Measurements from ENCODE around the gene LSS. TPM values are rescaled to one million over a fixed set of nuclear protein-coding genes. Genes with fewer than 3 reads are reported as not detected.

Gene LSS
- polyA plus RNA-seq, 3 donors, result 16.9 to 60.7 (median 38.4) TPM

DNA sequence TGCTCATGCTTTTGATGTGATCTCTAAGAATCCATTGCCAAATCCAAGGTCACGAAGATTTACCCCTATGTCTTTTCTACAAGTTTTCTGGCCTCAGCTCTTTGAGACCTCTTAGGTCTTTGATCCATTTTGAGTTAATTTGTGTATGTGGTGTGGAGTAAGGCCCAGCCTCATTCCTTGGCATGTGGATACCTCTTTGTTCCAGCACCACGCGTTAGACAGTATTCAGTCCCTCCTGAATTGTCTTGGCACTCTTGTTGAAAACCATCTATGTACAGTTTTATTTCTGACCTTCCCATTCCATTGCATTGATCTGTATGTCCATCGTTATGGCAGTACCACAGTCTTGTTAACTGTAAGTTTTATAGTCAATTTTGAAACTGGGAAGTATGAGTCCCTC, 65.2 kb downstream of the LSS start:
- WGBS, 3 donors, result 71 to 75% (median 73%) methylated on average over 4 of the region's 4 CpGs
- H3K27ac ChIP-seq (ENCODE audit: low read depth, low read length), result no peak overlapping the region

DNA sequence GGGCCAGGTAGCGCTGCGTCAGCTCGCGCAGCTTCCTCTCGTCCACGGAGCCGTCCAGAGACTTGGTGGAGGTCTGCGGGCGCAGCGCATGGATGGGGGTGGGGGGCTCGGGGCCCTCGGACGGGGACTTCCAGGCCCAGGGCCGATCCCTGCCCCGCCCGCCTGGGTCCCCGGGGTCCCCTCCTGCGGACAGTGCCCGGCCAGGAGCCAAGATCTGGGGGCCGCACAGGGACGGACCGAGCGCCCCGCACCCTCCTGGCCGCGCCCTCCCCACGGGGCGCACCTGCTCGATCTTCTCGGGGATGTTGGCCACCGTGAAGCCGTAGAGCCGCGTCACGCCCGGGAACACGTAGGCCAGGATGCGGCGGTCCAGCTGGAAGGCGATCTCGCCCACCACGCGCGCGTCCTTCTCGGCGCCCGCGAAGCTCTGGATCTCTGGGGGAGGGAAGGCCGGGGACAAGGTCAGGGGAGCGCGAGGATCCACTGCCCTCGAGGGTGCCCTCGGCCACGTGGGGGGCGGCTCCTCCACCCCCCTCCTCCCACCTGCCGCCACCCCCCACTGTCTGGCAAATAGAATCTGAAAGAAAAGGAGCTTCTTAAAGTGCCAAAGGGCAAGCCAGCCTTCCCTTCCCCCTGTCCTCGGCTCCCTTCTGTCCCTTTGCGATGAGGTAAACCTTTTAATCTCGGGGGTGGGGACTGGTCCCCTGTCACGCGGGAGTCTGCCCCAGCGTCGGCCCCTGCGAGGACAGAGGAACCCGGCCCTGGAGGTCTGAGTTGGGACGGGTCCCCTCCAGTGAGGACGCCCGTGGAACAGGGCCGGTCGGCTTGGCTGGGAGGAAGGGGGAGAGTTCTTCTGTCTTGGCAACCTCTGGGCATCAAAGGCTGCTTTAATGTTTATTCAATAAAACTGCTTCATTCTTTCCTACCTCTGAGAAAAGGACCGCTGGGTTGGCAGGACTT, 66.7 kb downstream of the LSS start:
- no peak overlapping the region for H3K27ac ChIP-seq (ENCODE audit: low read depth, low read length)
- 74 to 90% (median 83%) methylated on average over 61 to 72 of the region's 72 CpGs for WGBS, 3 donors

DNA sequence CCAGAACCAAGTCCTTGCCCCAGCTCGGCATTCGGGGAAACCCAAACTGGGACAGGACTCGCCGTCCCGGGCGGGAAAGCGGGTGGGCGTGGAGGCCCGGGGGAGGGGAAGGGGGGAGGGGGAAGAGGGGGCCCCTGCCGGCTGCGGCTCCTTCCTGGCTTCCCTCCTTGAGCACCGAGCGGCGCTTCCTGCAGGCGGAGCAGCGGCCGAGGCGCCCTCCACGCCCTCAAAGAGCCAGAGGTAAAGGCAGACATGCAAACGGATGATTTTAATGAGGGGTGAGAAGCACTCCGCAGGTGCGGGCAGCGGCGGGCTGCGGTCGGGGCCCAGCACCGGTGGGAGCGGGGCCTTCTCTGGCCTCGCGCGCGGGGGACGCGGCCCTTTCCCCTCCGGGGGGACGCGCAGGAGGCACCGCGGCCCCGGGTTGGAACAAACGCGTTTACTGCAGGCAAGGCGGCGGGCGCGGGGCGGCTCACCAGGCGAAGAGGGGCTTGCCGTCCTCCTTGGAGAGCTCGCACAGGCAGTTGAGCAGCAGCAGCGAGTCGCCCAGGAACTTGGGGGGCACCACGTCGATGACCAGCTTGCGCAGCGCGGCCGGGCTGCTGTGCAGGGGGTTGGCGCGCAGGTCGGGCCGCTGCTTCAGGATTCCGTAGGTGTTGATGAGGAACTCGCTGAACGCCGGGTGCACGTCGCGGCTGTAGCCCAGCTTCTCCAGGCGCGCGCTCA, 67.5 kb downstream of the LSS start:
- 64 to 95% (median 95%) methylated on average over 63 to 69 of the region's 72 CpGs for WGBS, 3 donors
- H3K27ac ChIP-seq (ENCODE audit: low read depth, low read length), result no peak overlapping the region

GRCh38 chr21:46160657-46160906, 68.0 kb downstream of the LSS start:
- WGBS, 3 donors, result 86 to 99% (median 95%) methylated on average over 15 to 22 of the region's 22 CpGs
- no peak overlapping the region for H3K27ac ChIP-seq (ENCODE audit: low read depth, low read length)

GRCh38 chr21:46159841-46160656, 68.5 kb downstream of the LSS start:
- WGBS, 3 donors, result 93 to 96% (median 94%) methylated on average over 26 to 32 of the region's 32 CpGs
- H3K27ac ChIP-seq (ENCODE audit: low read depth, low read length), result no peak overlapping the region

DNA sequence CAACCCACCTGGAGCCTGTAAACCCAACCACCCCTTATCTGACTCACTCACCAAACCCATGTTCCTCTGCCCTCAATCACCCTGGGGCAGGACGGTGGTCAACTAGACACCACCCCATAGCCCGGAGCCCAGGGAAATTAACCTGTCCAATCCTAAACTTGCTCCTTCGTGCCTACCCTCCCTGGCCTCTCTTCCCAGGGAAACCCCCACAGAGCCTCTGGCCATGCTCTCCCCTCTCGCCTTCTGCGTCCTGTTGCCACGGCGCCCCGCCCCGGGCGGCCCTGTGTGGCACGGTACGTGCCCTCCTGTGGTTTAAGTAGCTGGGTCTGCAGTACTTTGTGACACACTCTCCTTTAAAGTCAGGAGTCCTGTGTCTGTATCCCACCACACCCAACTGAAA, 69.2 kb downstream of the LSS start:
- WGBS, 3 donors, result 95 to 98% (median 96%) methylated on average over 12 of the region's 12 CpGs
- no peak overlapping the region for H3K27ac ChIP-seq (ENCODE audit: low read depth, low read length)

DNA sequence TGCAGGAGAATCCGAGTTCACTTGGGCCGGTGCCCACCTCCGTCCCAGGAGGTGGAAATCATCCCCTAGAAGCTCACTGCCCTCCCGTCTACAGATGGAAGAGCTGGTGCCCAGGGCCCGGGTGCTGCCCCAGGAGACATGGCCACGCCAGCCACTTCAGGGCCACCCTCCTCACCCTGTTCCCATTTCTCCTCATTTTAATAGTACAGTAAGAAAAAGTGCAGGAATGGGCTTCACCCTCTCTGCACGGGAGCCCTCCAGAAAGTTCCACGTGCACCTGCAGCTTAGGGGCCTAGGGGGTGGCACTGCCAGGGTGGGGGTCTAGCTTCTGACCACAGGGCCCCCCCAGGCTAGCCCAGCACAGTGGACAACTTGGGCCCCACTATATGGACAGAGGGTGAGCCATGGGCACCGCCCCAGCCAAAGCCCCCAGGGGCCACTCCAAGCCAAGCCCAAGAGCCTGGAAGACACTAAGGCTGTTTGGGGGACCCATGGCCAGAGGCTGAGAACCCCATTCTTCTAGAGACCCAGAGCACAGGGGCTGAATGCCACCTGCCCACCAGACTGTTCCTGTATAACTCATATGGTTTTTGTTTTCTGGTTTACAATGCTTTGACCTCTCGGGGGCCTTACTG, 69.8 kb downstream of the LSS start:
- no peak overlapping the region for H3K27ac ChIP-seq (ENCODE audit: low read depth, low read length)
- WGBS, 3 donors, result 88 to 95% (median 92%) methylated on average over 10 of the region's 10 CpGs

DNA sequence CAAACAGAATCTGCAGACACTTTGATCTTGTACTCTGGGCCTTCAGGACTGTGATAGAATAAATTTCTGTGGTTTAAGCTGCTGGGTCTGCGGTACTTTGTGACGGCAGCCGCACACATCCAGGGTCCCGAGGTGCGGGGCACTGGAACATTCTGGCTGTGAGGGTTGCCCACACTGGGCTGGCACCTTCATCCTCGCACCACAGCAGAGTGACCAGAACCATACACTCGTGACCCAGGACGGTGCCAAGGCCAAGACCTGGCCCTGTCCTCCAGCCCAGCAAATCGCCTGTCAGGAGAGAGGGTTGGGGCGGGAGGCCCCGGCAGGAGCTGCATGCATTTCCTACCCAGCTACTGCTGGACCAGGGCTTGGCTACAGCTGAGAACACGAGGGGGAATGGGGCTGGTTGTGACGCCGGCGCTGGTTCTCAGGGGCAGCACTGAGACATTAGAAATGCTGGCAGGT, 70.6 kb downstream of the LSS start:
- 80 to 93% (median 92%) methylated on average over 15 of the region's 15 CpGs for WGBS, 3 donors
- H3K27ac ChIP-seq (ENCODE audit: low read depth, low read length), result no peak overlapping the region

GRCh38 chr21:46157396-46157986, 71.1 kb downstream of the LSS start:
- no peak overlapping the region for H3K27ac ChIP-seq (ENCODE audit: low read depth, low read length)
- 85 to 93% (median 92%) methylated on average over 12 of the region's 12 CpGs for WGBS, 3 donors

DNA sequence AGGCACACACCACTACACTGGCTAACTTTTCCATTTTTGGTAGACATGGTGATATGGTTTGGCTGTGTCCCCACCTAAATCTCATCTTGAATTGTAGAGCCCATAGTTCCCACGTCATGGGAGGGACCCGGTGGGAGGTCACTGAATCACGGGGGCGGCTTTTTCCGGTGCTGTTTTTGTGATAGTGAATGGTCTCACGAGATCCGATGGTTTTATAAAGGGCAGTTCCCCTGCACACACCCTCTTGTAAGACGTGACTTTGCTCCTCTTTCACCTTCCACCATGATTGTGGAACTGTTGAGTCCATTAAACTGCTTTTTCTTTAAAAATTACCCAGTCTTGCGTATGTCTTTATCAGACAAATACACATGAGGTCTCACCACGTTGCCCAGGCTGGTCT, 71.9 kb downstream of the LSS start:
- 77 to 85% (median 81%) methylated on average over 10 of the region's 10 CpGs for WGBS, 3 donors
- no peak overlapping the region for H3K27ac ChIP-seq (ENCODE audit: low read depth, low read length)

DNA sequence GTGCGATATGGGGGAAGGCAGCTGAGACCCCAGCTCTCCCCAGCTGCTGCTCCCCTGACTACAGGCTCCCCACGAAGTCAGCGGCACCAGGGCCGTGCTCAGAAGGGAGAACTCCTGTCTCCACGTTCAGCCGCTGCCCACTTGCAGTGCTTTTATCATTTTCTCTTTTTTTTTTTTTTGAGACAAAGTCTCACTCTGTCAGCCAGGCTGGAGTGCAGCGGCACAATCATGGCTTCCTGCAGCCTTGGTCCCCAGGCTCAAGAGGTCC, 72.3 kb downstream of the LSS start:
- no peak overlapping the region for H3K27ac ChIP-seq (ENCODE audit: low read depth, low read length)
- WGBS, 3 donors, result 81 to 91% (median 90%) methylated on average over 7 of the region's 7 CpGs

DNA sequence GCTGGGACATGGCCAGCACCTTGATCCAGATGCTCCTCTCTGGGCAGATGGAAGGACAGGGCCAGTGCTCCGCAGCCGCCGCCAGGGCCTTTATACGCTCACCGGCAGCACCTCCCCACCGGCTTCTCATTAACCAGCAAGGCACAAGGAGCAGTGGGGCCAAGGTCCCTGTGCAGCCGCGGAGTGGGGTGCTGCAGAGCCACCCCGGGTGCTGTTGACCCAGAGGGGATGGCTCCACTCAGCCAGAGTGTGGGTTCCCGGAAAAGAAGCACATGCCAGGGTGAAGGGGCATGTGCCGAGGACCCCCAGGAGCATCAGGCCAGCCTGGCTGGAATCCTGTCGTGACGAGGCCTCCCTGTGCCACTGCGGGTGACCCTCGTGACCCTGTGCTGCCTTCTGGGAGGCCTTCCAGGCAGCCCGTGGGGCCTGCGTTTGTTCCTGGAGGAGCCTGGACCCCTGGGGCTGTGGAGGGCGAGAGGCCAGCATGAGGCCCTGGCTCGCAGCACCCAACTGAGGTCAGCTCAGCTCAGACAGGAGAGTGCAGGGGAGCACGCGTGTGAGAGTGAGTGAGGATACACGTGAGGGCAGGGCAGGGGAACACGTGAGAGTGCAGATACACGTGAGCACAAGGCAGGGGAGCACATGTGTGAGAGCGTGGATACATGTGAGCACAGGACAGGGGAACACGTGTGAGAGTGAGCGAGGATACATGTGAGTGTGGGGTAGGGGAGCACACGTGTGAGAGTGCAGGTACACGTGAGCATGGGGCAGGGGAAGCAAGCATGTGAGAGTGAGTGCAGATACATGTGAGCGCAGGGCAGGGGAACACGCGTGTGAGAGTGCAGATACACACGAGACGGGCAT, 72.8 kb downstream of the LSS start, which contains the start of gene FTCD:
TSS of gene FTCD (minus strand) at position 66 of the 864 bp plus-strand sequence. CDS start at position 10, 56 bp downstream.
- 75 to 91% (median 89%) methylated on average over 34 of the region's 34 CpGs for WGBS, 3 donors

GRCh38 chr21:46154955-46155513, 73.5 kb downstream of the LSS start:
- WGBS, 3 donors, result 78 to 92% (median 84%) methylated on average over 13 to 16 of the region's 16 CpGs
- no peak overlapping the region for H3K27ac ChIP-seq (ENCODE audit: low read depth, low read length)

More for the DNA sequence above, 72.8 kb downstream of the LSS start, which contains the start of gene FTCD:
- H3K27ac ChIP-seq (ENCODE audit: low read depth, low read length), result no peak within 1 kb of the TSS

DNA sequence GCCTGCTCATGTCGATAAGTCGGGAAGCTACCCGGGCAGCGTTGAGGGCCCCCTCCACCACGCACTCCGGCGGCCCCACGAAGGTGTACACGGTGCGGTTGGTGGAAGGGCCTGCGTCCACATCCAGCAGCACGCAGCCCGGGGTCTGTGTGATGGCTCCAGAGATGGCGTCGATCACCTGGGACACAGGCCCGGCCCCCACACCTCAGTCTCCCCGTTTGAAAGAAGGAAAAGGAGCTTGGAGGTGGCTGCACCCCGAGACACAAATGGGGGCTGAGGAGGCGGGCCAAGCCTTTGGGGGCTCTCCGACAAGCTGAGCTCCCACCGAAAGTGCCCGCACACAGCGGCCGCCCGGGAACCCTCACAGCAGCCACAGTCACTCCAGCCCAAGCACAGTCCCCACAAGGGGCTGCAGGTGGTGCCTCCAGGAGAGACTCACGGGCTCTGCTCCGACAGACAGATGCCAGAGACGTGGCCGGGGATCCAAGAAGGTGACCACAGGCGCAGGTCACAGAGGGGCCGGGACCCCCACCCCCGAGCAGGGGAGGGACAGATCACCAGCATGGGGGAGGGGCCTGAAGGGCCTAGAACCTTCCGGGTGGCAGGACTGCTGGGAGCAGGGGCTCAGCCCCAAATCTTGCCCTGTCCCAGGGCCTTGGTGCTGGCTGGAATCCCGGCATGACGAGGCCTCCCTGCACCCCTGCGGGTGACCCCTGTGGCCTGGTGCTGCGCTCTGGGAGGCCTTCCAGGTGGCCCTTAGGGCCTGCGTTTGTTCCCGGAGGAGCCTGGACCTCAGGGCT, 74.2 kb downstream of the LSS start:
- 83 to 93% (median 90%) methylated on average over 36 to 39 of the region's 39 CpGs for WGBS, 3 donors
- H3K27ac ChIP-seq (ENCODE audit: low read depth, low read length), result no peak overlapping the region

DNA sequence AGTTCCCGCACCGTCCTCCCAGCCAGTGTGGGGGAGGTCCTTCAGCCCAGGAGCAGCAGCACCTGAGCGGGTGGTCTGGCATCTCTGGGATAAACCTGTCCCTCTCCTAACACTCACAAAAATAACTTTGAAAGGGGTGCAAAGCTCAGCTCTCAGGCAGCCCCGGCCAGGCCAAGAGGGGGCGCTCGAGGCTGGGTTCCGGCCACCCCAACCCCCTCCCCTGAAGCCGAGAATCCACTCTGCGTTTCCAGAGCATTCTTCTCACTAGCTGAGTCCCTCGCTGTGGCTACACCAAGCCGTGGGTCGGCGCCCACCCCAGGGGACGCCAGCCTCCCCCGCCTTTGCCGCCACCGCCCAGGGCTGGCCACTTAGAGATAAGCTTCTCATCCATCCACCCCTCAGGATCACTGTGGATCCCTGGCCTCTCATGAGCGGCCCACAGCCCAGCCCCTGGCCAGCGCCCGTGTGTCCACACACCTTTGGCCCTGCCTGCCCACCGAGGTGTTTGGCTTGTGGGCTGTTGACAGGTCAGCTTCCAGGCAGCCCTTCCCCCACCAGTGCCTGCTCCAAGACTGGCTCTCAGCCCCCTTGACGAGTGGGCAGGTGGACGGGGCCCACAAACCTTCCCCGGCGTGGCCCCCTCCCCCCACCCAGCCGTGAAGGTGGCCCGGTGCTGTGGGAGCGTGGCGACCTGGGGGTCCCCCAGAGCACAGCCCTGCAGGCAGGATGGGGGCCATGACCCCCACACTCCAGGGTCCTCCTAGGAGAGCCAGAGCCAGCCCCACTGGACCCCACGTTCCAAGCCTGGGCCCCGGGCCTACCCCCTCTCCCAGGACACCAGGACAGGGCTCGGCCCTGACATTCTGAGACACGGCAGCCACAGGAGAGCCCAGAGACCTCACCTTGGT, 75.1 kb downstream of the LSS start:
- no peak overlapping the region for H3K27ac ChIP-seq (ENCODE audit: low read depth, low read length)
- WGBS, 3 donors, result 35 to 37% (median 36%) methylated on average over 25 to 33 of the region's 33 CpGs
